PC-9 (cell line): Measurements from ENCODE around the gene TOE1.

ENCODE experiments used
- CTCF ChIP-seq: fragments of 200-600 bp; sonication (generic); conservative IDR thresholded peaks from 2 replicates; pipeline ENCODE4 v1.6.1; 2017; ENCODE audit warnings: mixed run types, antibody characterized with exemption, mild to moderate bottlenecking, moderate library complexity
- EZH2 ChIP-seq: fragments of 200-600 bp; sonication (generic); IDR thresholded peaks from 2 replicates; pipeline ENCODE4 v1.8.0; 2017; ENCODE audit warnings: antibody characterized with exemption, low read depth

GRCh38 chr1:45351508-45351907 is 11.5 kb downstream of the TOE1 start:
- TF ChIP-seq CTCF (no peak), EZH2 (no peak)
